ENCODE measurements around the gene SLC28A3. TPM values are rescaled to one million over a fixed set of nuclear protein-coding genes. Genes with fewer than 3 reads are reported as not detected.

Gene SLC28A3
- total RNA-seq, 2 experiments from 2014 or later: 0.38 to 0.40 TPM

DNA sequence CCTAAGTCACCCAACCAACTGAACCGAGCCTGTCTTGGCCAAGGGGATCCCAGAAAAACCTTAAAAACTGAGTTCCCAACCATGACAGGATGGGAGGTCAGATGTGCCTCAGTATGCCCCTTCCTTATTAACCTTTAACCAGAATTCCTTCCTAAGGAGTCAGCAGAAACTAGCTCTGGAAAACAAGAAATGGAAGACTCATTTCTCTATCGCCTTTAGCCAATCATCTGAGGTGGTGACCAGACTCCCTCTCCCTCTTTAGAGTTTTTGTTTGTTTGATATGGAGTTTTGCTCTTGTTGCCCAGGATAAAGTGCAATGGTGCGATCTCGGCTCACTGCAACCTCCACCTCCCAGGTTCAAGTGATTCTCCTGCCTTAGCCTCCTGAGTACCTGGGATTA lies 37.5 kb downstream of the SLC28A3 start:
- CTCF ChIA-PET: no interaction called here
- POLR2A ChIA-PET: no interaction called here

- POLR2A ChIA-PET: no interaction called here
- CTCF ChIA-PET: no interaction called here
Measured at GRCh38 chr9:84301851-84302250, 38.7 kb downstream of the SLC28A3 start.

- CTCF ChIA-PET: interaction anchor here (0.6 to 1.0 kb wide), 3 partner anchors 15 to 303 kb away, joined by 3 to 5 read pairs (median 4); no protein-coding TSS in a partner anchor
- POLR2A ChIA-PET: no interaction called here
Measured at GRCh38 chr9:84300271-84300670, 40.3 kb downstream of the SLC28A3 start.

GRCh38 chr9:84297162-84297821 lies 43.3 kb downstream of the SLC28A3 start:
- POLR2A ChIA-PET: interaction anchor here (1.3 kb wide), 1 partner anchor 317 kb away, joined by 3 read pairs; the partner anchor contains the start of gene HNRNPK

GRCh38 chr9:84296146-84296843 lies 44.3 kb downstream of the SLC28A3 start:
- CTCF ChIA-PET: interaction anchor here (0.9 kb wide), 1 partner anchor 31 kb away, joined by 3 read pairs; no protein-coding TSS in a partner anchor
- POLR2A ChIA-PET: interaction anchor here (1.0 to 1.3 kb wide), 2 partner anchors 316 to 374 kb away, joined by 3 read pairs; partner anchors contain the start of gene HNRNPK

More at GRCh38 chr9:84297162-84297821, 43.3 kb downstream of the SLC28A3 start:
- CTCF ChIA-PET: no interaction called here

GRCh38 chr9:84294241-84294950 lies 46.2 kb downstream of the SLC28A3 start:
- ChIA-PET CTCF (interaction anchor here (1.2 kb wide), 2 partner anchors 21 to 376 kb away, joined by 3 to 6 read pairs; no protein-coding TSS in a partner anchor), POLR2A (no interaction called here)

DNA sequence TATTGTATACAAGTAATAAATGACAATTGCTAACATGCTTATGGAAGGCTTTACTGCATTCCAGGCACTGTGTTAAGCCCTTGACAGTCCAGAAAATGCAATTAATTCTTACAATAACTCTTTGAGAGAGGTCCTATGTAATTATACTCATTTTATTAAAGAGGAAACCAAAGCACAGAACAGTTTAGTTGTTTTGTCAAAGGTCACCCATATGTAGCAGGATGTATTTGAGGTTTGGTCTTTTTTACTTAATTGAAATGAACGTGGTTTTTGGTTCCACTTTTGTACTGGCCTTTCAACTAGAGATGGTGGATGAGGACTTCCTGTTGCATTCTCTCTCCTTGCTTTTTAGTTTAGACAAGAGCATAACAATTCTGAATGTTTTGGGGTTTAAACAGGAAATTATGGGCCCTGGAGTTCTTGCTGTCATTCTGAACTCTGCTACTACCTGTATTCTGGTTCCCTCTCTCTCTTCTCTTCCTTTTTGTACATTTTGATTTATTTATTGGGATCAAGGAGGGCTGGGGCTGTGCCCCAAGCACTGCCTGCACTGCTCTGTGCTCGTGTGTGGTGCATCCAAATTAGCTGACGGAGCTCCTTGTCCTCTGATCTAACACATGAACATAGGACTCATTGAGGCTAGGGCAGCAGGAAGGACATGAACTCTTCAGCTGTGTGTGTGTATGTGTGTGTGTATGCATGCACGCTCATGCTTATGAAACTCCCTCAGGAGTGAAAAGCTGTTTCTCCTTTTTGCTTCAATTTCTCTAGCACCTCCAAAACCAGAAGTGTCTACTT lies 47.4 kb downstream of the SLC28A3 start:
- CTCF ChIA-PET: interaction anchor here (1.2 kb wide), 1 partner anchor 375 kb away, joined by 3 read pairs; no protein-coding TSS in a partner anchor
- POLR2A ChIA-PET: interaction anchor here (1.1 kb wide), 1 partner anchor 312 kb away, joined by 3 read pairs; the partner anchor contains the start of gene RMI1

DNA sequence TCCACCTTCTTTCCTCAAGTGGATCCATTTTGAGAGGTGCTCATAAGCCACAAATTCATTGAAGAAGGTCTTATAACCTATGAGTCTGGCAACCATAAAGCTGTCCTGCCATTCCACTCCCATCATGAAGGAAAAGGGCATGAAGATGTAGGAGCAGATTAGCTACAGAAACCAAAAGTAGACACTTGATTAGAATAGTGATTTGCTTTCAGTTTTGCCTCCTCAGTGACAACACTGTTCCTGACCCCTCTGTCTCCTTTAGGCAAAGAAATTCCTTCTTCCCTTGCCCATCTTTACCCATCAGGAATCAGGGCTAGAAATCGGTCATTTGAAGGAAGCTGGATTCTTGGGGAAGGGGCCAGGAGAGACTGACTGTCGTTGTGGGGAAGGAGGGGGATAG lies 55.2 kb downstream of the SLC28A3 start:
- ChIA-PET CTCF (interaction anchor here (1.0 to 1.2 kb wide), 2 partner anchors 24 to 26 kb away, joined by 3 to 5 read pairs; no protein-coding TSS in a partner anchor), POLR2A (interaction anchor here (0.6 kb wide), 1 partner anchor 25 kb away, joined by 3 read pairs; no protein-coding TSS in a partner anchor)

GRCh38 chr9:84283946-84284345 lies 56.6 kb downstream of the SLC28A3 start:
- CTCF ChIA-PET: no interaction called here
- POLR2A ChIA-PET: no interaction called here

DNA sequence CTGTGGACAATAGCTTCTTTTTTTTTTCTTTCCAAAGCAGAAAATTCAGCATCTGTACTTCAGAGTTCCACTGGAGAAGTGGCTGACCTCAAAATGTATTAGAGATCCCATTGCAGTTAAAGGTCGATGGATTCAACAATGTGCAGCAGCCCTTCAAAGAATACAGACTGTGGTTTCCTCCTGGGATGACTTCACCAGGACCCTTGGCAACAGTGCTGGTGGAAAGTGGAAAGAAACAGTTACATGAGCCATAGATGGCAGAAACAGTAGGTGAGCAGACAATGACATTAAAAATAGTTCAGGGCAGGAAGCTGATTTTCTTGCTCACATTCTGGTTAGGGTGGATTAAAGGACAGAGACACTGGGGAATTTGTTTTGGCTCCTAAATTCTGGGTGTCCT lies 62.4 kb downstream of the SLC28A3 start:
- ChIA-PET CTCF (no interaction called here), POLR2A (no interaction called here)

- ChIA-PET POLR2A (no interaction called here), CTCF (no interaction called here)
Measured at GRCh38 chr9:84277646-84278045, 62.9 kb downstream of the SLC28A3 start.

DNA sequence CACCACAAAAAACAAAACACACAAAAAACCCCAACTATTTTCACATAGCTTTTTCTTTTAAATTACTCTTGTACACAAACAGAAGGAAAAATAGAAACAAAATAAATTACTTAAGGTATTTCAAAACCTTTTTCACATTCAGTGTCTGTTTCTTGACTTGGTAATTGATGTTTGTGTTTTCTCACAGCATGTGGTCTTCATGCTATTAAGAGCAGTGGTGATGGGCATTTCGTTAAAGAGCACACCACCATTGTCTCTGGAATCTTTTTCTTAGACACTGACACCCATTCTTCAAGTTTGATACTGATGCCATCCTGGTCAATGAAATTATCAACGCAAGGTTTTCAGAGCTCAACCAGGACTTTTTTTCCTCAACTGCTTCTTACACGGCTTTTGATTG lies 63.8 kb downstream of the SLC28A3 start:
- ChIA-PET POLR2A (no interaction called here), CTCF (no interaction called here)

GRCh38 chr9:84271921-84272556 lies 68.5 kb downstream of the SLC28A3 start:
- CTCF ChIA-PET: interaction anchor here (0.5 kb wide), 1 partner anchor 71 kb away, joined by 4 read pairs; no protein-coding TSS in a partner anchor
- POLR2A ChIA-PET: no interaction called here

- POLR2A ChIA-PET: no interaction called here
- CTCF ChIA-PET: interaction anchor here (0.5 kb wide), 1 partner anchor 71 kb away, joined by 4 read pairs; no protein-coding TSS in a partner anchor
Measured at GRCh38 chr9:84271531-84271900, 69.0 kb downstream of the SLC28A3 start.

GRCh38 chr9:84270847-84271530 lies 69.6 kb downstream of the SLC28A3 start:
- CTCF ChIA-PET: interaction anchor here (1.4 kb wide), 1 partner anchor 10 kb away, joined by 3 read pairs; no protein-coding TSS in a partner anchor
- POLR2A ChIA-PET: no interaction called here

DNA sequence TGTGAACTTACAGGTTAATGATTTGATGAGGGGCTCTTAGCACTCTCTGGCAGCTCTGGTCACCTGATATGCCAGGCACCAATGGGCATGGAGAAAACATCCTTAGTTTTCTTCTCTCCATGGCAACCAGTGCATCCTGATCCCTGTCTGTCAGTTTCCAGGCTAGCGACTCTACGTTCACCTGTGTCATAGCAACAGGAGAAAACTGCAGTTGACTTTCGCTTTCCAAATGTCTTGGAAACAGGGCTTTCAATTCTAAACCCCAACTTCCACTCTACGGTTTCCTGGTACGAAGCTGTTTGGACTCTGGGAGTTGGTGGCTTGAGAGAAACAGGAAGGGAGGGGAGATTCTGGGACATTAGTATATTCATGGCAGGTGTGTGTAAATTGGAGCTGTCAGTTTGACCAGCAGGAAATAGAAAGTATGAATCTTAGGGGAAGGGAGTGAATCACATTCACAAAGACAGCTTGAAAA lies 74.4 kb downstream of the SLC28A3 start:
- ChIA-PET CTCF (no interaction called here), POLR2A (no interaction called here)

DNA sequence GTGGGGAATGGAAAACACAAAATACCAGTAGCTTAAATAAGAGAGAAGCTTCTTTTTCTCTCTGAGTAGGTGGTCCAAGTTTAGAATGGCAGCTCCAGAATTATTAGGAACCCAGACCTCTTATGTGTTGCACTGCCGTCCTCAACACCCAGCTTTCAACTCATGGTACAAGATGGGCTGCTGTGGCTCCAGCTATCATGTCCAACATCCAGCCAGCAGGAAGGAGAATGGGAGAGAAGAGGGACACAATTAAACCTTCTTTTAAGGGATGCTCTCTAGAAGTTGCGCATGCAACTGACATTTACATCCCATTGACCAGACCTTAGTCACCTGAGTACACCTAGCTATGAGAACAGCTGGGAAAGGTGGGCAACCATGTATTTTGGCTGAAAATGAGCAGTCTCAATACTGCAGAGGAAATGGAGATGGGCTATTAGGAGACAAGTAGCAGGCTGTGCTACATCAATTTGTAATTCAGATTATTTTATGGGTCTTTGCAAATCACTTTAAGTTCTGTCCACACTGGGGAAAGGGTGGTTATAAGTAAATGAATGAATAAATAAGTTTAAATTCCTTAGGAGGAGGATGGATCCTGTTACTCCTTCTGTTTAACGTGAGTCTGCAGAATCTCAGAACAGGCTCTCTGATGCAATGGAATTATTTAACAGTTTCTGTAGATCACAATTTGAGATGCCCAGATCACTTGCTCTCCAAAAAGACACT lies 76.1 kb downstream of the SLC28A3 start:
- ChIA-PET CTCF (no interaction called here), POLR2A (no interaction called here)
